HepG2 (cell line): ENCODE results near the gene IL17RC. TPM values are rescaled to one million over a fixed set of nuclear protein-coding genes. Genes with fewer than 3 reads are reported as not detected.

Source experiments
- ARHGAP35 ChIP-seq: sonication (generic); formaldehyde crosslinking; IDR thresholded peaks from 2 replicates; pipeline ENCODE4 v1.9.0; 2022; ENCODE audit warnings: mild to moderate bottlenecking, inconsistent platforms, moderate library complexity, missing genetic modification reagents, borderline replicate concordance
- ATAD3A ChIP-seq: sonication (generic); formaldehyde crosslinking; IDR thresholded peaks from 2 replicates; pipeline ENCODE4 v1.4.0; 2020; ENCODE audit warnings: missing genetic modification reagents
- ATF7 ChIP-seq, 2 experiments: fragments of 450-650 bp in 1 of 2; sonication (generic) in 1 of 2; formaldehyde crosslinking in 1 of 2; IDR thresholded peaks; 2 replicates each; pipeline versions ENCODE4 v1.4.0 to v1.6.1; 2016 to 2020; ENCODE audit warnings: antibody characterized with exemption in 1 of 2, mild to moderate bottlenecking in 1 of 2, missing genetic modification reagents in 1 of 2
- CEBPG ChIP-seq: IDR thresholded peaks from 2 replicates; pipeline ENCODE4 v1.6.1; 2016
- ELF3 ChIP-seq: IDR thresholded peaks from 2 replicates; pipeline ENCODE4 v1.6.1; 2016; ENCODE audit warnings: missing genetic modification reagents, missing compliant biosample characterization
- FOXP1 ChIP-seq, 2 experiments: fragments of 450-650 bp in 1 of 2; IDR thresholded peaks; 2 replicates each; pipeline ENCODE4 v1.6.1; 2017 to 2018; ENCODE audit warnings: antibody characterized with exemption in 1 of 2
- HMG20B ChIP-seq: conservative IDR thresholded peaks from 2 replicates; pipeline ENCODE4 v1.6.1; 2016; ENCODE audit warnings: missing genetic modification reagents, missing compliant biosample characterization
- HOXA7 ChIP-seq: sonication (generic); formaldehyde crosslinking; IDR thresholded peaks from 2 replicates; pipeline ENCODE4 v1.8.1; 2022; ENCODE audit warnings: mild to moderate bottlenecking, missing genetic modification reagents, moderate library complexity
- RXRA ChIP-seq: sonication (generic); formaldehyde crosslinking; IDR thresholded peaks from 2 replicates; pipeline ENCODE4 v1.5.1; 2020; ENCODE audit warnings: missing genetic modification reagents
- TBX2 ChIP-seq: sonication (generic); formaldehyde crosslinking; IDR thresholded peaks from 2 replicates; pipeline ENCODE4 v1.5.0; 2020; ENCODE audit warnings: missing genetic modification reagents, mild to moderate bottlenecking, borderline replicate concordance
- TMF1 ChIP-seq: sonication (generic); formaldehyde crosslinking; IDR thresholded peaks from 2 replicates; pipeline ENCODE4 v1.8.1; 2022; ENCODE audit warnings: low read depth, missing genetic modification reagents
- YEATS2 ChIP-seq: sonication (generic); formaldehyde crosslinking; IDR thresholded peaks from 2 replicates; pipeline ENCODE4 v1.4.0; 2020; ENCODE audit warnings: missing genetic modification reagents, borderline replicate concordance
- ZNF773 ChIP-seq: sonication (generic); formaldehyde crosslinking; IDR thresholded peaks from 2 replicates; pipeline ENCODE4 v1.4.0; 2020; ENCODE audit warnings: missing genetic modification reagents, borderline replicate concordance
- polyA plus RNA-seq, 8 experiments: library from polyadenylated mRNA; depleted of rRNA in 3 of 8; stranded (reverse) in 7 of 8; unstranded in 1 of 8; fragments of >200 nt; fragmentation: Illumina TruSeq in 4 of 8; extraction: Trizol in 4 of 8; gene quantifications; 2 replicates each; pipeline versions ENCODE4 v1.2.1 to v1.2.3, GENCODE V29; 2011 to 2016; ENCODE audit warnings: low read depth in 4 of 8, missing spikeins in 1 of 8, mixed read lengths in 1 of 8; ENCODE audit not compliant: insufficient read depth in 1 of 8
- total RNA-seq, 5 experiments: library from RNA; depleted of rRNA; stranded (reverse); fragments of >200 nt; fragmentation: Illumina TruSeq; extraction: Trizol; gene quantifications; 2 replicates each; pipeline ENCODE4 v1.2.3, GENCODE V29; 2016; ENCODE audit warnings: low read depth in 1 of 5
- TF ChIP-seq, protein P1 (sequence below): sonication (generic); formaldehyde crosslinking; IDR thresholded peaks from 2 replicates; pipeline ENCODE4 v1.5.0; 2020; ENCODE audit warnings: mild to moderate bottlenecking, missing genetic modification reagents, borderline replicate concordance
- TF ChIP-seq, protein P2 (sequence below): IDR thresholded peaks from 2 replicates; pipeline ENCODE4 v1.6.1; 2012; ENCODE audit warnings: inconsistent platforms
- TF ChIP-seq, protein P3 (sequence below): sonication (generic); formaldehyde crosslinking; IDR thresholded peaks from 2 replicates; pipeline ENCODE4 v1.4.0; 2020; ENCODE audit warnings: missing genetic modification reagents

The IL17RC gene
- total and polyA plus RNA-seq, 2 of the 13 experiments (the other 11 are each of a cell fraction or from before 2014, with no cell fraction given) = 20.7 to 24.0 TPM

DNA sequence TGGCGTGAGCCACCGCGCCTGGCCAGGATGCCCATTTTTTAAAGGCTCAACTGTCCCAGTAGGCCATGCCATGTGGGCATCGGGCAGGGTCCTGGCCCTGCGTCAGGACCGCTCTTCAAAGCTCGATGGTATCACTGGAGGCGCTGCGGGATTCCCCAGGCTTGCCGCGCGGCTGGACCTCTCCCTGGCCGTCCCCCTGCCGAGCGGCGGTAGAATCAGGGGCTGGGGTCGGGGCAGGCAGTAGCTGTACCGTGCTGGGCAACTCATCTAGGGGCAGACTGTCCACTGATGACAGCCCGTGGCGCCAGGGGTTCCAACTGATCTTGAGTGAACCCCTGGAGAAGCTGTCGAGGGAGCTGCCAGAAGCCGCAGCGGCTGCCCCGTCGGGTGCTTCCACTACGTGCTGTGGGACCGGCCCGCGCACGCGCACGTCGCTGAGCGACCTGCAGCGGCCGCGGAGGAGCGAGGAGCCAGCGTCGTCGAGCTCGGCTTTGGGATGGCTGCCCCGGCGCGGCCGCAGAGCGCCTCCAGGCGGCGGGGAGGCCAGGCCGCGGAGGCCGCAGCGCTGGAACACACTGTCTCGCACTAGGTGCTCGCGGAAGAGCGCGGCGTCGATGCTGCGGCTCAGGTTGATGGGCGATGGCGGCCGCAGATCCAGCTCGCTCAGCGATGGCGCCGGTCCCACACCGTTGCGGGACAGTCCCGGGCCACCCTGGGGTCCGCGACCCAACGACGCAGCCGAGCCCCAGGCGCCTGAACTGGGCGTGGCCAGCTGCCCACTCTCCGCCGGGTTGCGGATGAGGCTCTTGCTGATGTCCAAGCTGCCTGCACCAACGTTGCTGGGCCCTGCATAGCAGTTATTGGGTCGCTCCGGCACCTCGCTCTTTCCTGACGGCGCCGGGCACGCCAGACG, 29.5 kb downstream of the IL17RC start (continued):
- TF ChIP-seq, protein P1, sequence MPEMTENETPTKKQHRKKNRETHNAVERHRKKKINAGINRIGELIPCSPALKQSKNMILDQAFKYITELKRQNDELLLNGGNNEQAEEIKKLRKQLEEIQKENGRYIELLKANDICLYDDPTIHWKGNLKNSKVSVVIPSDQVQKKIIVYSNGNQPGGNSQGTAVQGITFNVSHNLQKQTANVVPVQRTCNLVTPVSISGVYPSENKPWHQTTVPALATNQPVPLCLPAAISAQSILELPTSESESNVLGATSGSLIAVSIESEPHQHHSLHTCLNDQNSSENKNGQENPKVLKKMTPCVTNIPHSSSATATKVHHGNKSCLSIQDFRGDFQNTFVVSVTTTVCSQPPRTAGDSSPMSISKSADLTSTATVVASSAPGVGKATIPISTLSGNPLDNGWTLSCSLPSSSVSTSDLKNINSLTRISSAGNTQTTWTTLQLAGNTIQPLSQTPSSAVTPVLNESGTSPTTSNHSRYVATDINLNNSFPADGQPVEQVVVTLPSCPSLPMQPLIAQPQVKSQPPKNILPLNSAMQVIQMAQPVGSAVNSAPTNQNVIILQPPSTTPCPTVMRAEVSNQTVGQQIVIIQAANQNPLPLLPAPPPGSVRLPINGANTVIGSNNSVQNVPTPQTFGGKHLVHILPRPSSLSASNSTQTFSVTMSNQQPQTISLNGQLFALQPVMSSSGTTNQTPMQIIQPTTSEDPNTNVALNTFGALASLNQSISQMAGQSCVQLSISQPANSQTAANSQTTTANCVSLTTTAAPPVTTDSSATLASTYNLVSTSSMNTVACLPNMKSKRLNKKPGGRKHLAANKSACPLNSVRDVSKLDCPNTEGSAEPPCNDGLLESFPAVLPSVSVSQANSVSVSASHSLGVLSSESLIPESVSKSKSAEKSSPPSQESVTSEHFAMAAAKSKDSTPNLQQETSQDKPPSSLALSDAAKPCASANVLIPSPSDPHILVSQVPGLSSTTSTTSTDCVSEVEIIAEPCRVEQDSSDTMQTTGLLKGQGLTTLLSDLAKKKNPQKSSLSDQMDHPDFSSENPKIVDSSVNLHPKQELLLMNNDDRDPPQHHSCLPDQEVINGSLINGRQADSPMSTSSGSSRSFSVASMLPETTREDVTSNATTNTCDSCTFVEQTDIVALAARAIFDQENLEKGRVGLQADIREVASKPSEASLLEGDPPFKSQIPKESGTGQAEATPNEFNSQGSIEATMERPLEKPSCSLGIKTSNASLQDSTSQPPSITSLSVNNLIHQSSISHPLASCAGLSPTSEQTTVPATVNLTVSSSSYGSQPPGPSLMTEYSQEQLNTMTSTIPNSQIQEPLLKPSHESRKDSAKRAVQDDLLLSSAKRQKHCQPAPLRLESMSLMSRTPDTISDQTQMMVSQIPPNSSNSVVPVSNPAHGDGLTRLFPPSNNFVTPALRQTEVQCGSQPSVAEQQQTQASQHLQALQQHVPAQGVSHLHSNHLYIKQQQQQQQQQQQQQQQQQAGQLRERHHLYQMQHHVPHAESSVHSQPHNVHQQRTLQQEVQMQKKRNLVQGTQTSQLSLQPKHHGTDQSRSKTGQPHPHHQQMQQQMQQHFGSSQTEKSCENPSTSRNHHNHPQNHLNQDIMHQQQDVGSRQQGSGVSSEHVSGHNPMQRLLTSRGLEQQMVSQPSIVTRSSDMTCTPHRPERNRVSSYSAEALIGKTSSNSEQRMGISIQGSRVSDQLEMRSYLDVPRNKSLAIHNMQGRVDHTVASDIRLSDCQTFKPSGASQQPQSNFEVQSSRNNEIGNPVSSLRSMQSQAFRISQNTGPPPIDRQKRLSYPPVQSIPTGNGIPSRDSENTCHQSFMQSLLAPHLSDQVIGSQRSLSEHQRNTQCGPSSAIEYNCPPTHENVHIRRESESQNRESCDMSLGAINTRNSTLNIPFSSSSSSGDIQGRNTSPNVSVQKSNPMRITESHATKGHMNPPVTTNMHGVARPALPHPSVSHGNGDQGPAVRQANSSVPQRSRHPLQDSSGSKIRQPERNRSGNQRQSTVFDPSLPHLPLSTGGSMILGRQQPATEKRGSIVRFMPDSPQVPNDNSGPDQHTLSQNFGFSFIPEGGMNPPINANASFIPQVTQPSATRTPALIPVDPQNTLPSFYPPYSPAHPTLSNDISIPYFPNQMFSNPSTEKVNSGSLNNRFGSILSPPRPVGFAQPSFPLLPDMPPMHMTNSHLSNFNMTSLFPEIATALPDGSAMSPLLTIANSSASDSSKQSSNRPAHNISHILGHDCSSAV (CRISPR knock-in tag) = no peak
- TF ChIP-seq CEBPG (CRISPR knock-in tag) (peak; percentile 14; the same call in 1 of the 2 replicates), HOXA7 (no peak), RXRA (0 out of 2 replicates have a peak, but pooled peaks have one; percentile 32), YEATS2 (CRISPR knock-in tag) (peak; percentile 70; the same call in 1 of the 2 replicates), ARHGAP35 (no peak; the same call in 1 of the 2 replicates), HMG20B (no peak), FOXP1 (IDR thresholded peaks at IDR 0.05) (no peak), FOXP1 (CRISPR knock-in tag; IDR thresholded peaks at IDR 0.05) (no peak), TBX2 (CRISPR knock-in tag) (peak; percentile 58), ZNF773 (CRISPR knock-in tag) (no peak; the same call in 1 of the 2 replicates), ATAD3A (CRISPR knock-in tag) (no peak), ELF3 (CRISPR knock-in tag) (peak; percentile 59), ATF7 (IDR thresholded peaks at IDR 0.05) (no peak), ATF7 (CRISPR knock-in tag; IDR thresholded peaks at IDR 0.05) (0 out of 2 replicates have a peak, but pooled peaks have one; percentile 3), TMF1 (CRISPR knock-in tag) (no peak)
- TF ChIP-seq, protein P2, sequence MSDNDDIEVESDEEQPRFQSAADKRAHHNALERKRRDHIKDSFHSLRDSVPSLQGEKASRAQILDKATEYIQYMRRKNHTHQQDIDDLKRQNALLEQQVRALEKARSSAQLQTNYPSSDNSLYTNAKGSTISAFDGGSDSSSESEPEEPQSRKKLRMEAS = peak; percentile 81
- TF ChIP-seq, protein P3, sequence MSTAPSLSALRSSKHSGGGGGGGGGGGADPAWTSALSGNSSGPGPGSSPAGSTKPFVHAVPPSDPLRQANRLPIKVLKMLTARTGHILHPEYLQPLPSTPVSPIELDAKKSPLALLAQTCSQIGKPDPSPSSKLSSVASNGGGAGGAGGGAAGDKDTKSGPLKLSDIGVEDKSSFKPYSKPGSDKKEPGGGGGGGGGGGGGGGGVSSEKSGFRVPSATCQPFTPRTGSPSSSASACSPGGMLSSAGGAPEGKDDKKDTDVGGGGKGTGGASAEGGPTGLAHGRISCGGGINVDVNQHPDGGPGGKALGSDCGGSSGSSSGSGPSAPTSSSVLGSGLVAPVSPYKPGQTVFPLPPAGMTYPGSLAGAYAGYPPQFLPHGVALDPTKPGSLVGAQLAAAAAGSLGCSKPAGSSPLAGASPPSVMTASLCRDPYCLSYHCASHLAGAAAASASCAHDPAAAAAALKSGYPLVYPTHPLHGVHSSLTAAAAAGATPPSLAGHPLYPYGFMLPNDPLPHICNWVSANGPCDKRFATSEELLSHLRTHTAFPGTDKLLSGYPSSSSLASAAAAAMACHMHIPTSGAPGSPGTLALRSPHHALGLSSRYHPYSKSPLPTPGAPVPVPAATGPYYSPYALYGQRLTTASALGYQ = peak; percentile 40
